GM18873 (cell line): ENCODE data around the gene UTP25.
"Not testable (repeated sequence)": the region's sequence is repeated elsewhere in the genome, so short reads cannot be mapped to it uniquely, and the experiment has no call there.

Source experiments
- ATAC-seq: cut with Tn5 transposase; IDR thresholded peaks from one replicate; pipeline ENCODE4 v1.9.1; 2021; ENCODE audit warnings: mild to moderate bottlenecking, moderate library complexity, moderate number of reproducible peaks; ENCODE audit not compliant: unreplicated experiment, low FRiP score

UTP25 gene

DNA sequence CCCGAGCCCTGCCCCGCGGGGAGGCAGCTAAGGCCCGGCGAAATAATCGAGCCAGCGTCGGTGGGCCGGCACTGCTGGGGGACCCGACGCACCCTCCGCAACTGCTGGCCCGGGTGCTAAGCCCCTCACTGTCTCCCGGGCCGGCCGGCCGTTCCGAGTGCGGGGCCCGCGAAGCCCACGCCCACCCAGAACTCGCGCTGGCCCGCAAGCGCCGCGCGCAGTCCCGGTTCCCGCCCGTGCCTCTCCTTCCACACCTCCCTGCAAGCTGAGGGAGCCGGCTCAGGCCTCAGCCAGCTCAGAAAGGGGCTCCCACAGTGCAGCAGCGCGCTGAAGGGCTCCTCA, 61.3 kb downstream of the UTP25 start:
- ATAC-seq: no peak

DNA sequence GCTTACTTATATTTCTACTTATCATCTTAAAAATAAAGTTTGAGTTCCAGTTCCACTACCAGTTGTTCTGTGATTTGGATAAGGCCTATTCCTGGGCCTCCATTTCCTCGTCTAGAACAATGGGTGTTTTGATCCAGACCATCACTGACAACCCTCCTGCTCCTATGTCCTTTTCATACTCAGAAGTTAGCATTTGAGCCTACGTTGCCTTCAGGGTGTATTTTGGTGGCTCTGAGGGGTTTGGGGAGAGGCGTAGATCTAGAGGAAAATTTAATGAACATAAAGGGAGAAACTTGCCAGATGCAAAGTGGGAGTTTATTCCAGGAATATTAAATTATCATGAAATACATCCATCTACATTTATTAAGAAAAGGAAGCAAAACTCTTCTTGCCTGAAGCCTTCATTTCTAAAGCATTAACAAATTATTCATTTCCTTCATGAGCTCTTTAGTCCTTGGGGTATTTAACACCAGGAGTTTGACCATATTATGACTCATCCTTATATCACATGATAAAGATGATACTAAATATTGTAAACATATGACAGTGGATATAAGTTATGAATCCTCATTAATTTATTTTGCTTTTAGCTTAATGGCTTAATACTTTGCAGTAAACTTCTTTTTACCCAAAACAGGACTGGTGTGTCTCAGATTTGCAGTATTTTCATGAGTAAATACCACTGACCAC, 63.0 kb downstream of the UTP25 start:
- no peak for ATAC-seq

DNA sequence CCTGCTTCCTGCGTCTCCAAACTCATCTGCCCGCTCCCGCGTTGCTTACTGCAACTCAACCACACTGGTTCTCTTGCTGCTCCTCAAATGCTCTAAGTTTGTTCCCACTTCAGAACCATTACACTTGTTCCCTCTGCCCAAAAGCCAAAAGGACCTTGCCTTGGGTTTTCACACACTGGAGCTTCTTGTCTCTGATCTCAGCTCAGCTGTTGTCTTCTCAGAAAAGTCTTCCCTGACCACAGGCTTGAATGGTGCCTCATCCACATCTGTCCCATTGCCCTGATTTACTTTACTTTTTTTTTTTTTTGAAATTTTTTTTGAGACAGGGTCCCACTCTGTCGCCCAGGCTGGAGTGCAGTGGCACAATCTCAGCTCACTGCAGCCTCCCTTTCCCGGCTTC, 66.0 kb downstream of the UTP25 start:
- ATAC-seq: no peak

DNA sequence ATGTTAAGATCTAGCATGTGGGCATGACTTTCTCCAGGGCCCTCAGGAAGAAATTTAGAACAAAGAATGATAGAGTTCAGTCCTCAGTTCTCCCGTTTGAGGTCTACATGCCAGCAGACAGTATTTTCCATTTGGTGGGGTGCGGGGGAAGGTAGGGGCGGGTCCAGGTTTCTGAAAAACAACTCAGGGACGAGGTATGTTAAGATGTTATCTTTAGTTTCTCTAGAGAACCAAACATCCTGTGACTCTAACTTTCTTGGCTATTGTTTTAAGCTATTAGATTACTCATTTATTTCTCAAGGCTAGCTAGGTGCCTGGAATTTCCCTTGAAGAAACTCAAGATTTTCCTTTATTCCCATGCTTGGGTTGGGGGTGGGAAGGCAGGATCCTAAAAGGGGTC, 67.9 kb downstream of the UTP25 start:
- ATAC-seq: no peak

DNA sequence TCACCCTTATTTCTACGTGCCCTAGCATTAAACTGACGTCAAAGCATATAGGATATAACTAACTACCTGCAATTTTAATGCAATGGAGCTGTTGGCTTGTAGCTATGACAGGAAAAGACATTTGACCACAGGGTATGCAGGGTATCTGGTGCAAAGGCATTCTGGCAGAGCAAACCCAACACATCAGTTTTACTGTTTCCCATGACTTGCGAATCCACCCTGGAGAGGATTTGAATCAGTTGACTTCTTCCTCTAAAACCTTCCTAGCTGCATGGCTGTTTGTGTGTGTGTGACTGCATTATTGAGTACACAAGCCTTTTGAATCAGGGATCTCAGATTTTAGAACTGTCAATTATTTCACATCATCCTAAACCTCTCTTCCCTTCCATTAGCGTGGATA, 68.6 kb downstream of the UTP25 start:
- ATAC-seq: no peak

DNA sequence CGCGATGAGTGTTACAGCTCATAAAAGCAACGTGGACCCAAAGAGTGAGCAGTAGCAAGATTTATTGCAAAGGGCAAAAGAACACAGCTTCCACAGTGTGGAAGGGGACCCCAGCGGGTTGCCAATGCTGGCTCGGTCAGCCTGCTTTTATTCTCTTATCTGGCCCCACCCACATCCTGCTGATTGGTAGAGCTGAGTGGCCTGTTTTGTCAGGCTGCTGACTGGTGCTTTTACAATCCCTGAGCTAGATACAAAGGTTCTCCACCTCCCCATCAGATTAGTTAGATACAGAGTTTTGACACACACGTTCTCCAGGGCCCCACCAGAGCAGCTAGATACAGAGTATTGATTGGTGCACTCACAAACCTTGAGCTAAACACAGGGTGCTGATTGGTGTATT, 70.5 kb downstream of the UTP25 start:
- ATAC-seq: not testable (repeated sequence)

DNA sequence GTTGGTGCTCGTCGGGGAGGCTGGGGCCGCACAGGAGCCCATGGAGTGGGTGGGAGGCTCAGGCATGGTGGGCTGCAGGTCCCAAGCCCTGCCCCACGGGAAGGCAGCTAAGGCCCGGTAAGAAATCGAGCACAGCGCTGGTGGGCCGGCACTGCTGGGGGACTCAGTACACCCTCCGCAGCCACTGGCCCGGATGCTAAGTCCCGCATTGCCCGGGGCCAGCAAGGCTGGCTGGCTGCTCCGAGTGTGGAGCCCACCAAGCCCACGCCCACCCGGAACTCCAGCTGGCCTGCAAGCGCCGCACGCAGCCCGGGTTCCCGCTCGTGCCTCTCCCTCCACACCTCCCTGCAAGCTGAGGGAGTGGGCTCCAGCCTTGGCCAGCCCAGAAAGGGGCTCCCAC, 71.1 kb downstream of the UTP25 start:
- ATAC-seq: not testable (repeated sequence)

DNA sequence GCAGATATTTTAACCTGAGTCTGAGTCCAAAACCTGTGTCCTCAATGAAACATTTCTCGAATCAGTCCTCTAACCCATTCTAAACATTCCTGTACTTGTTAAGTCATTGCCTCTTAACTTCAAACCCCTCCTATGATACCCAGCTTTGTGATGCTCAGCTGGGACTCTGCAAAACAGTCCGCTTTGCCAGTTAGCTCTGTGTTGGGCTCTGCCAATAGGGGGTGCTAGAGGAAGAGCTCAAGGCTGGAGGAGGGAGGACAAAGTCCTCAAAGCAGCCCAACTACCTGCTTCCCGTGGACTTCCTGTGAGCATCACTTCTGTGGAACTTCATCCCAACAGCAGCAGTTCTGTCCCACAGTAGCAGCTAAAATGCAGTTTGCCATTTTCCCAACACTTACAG, 72.2 kb downstream of the UTP25 start:
- ATAC-seq: no peak

DNA sequence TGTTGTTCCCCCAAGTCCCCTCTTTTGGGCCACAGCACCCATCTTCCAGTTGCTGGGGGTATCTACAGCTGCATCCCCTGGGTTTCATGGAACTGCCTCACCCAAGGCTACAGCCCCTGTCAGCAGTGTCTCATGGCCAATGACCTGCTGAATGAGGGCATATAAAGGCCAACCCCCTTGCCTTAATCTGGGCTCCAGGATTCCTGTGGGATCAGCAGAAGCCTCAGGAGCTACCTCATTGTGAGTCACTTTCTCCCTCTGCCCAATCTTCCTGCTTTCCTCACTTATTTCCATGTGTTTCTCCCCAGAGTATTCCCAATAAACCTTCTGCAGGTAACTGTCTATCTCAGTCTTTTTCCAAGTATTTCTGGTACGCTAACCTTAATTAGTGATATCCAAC, 73.0 kb downstream of the UTP25 start:
- ATAC-seq: no peak

DNA sequence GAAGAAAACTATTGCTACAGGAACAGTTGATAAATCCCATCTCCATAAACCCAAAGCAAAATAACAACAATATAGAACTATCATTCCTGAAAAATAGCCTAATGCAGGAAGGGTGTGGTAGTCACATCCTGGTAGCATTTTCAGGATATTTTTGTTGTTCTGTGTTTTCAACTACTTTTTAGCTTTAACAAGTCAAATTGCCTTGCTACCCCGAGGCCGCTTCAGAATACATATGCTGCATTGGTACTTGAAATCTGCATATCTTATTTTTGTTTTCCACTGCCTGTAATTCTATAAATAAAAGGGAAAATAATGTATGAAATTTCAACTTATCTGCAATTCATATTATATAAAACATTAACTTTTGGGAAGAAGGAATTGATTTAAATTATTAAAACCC, 73.4 kb downstream of the UTP25 start:
- no peak for ATAC-seq

DNA sequence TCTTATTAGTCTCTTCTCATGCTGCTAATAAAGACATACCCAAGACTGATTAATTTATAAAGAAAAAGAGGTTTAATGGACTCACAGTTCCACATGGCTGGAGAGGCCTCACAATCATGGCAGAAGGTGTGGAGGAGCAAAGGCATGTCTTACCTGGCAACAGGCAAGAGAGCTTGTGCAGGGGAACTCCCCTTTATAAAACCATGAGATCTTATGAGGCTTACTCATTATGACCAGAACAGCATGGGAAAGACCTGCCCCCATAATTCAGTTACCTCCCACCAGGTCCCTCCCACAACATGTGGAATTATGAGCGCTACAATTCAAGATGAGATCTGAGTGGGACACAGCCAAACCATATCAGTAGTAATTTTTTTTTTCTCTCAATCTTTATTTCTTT, 77.0 kb downstream of the UTP25 start:
- ATAC-seq: not testable (repeated sequence)
